SK-N-SH (cell line): ENCODE results near the gene NKAIN1. TPM values are rescaled to one million over a fixed set of nuclear protein-coding genes. Genes with fewer than 3 reads are reported as not detected.

Experiments
- CTCF ChIA-PET: fragments of 300-600, 350-600 bp; formaldehyde crosslinking; extraction: SDS; loops from one replicate; lab custom pipeline; 2021; lab: Yijun Ruan, JAX
- POLR2A ChIA-PET: fragments of 350-600 bp; sonication (Branson Sonifier 250); formaldehyde crosslinking; extraction: SDS; loops from one replicate; lab custom pipeline; 2020; ENCODE audit warnings: antibody characterized with exemption, inconsistent platforms; lab: Yijun Ruan, JAX
- DNase-seq: peaks from one replicate; pipeline ENCODE4 v3.0.0; 2012
- H2AFZ ChIP-seq: fragments of 200-600 bp; sonication (generic); 2 replicates; pipeline ENCODE4 v1.8.1; 2016; ENCODE audit warnings: antibody characterized with exemption, mild to moderate bottlenecking, low read depth
- H3F3A ChIP-seq: fragments of 200-600 bp; sonication (generic); replicated peaks from 2 replicates; pipeline ENCODE3; 2016; ENCODE audit warnings: antibody characterized with exemption, mild to moderate bottlenecking; ENCODE audit not compliant: insufficient read depth
- H3K27ac ChIP-seq, 2 experiments: fragments of 200-500 bp in 1 of 2; fragments of 200-600 bp in 1 of 2; sonication (Bioruptor generic) in 1 of 2; sonication (generic), shearing (Covaris generic) in 1 of 2; 2 replicates each; pipeline versions ENCODE4 v1.5.1 to v1.6.1; 2014 to 2016; ENCODE audit warnings: low read depth in 2 of 2, inconsistent platforms in 1 of 2, low read length in 1 of 2, mild to moderate bottlenecking in 1 of 2, mixed read lengths in 1 of 2
- H3K27me3 ChIP-seq: fragments of 200-600 bp; sonication (generic), shearing (Covaris generic); 2 replicates; pipeline ENCODE4 v1.6.1; 2016; ENCODE audit warnings: mixed run types; ENCODE audit not compliant: insufficient read depth
- H3K36me3 ChIP-seq, 2 experiments: fragments of 200-500 bp in 1 of 2; fragments of 200-600 bp in 1 of 2; sonication (Bioruptor generic) in 1 of 2; sonication (generic) in 1 of 2; replicated peaks in 1 of 2; 2 replicates each; pipeline versions ENCODE3 to v1.5.1; 2014 to 2016; ENCODE audit warnings: low read length in 1 of 2, mild to moderate bottlenecking in 1 of 2; ENCODE audit not compliant: insufficient read depth in 2 of 2, control insufficient read depth in 1 of 2
- H3K4me1 ChIP-seq, 2 experiments: fragments of 200-500 bp in 1 of 2; fragments of 200-600 bp in 1 of 2; sonication (Bioruptor generic) in 1 of 2; sonication (generic), shearing (Covaris generic) in 1 of 2; 2 replicates each; pipeline versions ENCODE4 v1.5.1 to v1.6.1; 2014 to 2016; ENCODE audit warnings: low read depth in 1 of 2, low read length in 1 of 2, mixed run types in 1 of 2; ENCODE audit not compliant: insufficient read depth in 2 of 2, control insufficient read depth in 1 of 2
- H3K4me2 ChIP-seq: fragments of 200-600 bp; sonication (generic), shearing (Covaris generic); 2 replicates; pipeline ENCODE4 v1.6.1; 2017; ENCODE audit warnings: mixed run types
- H3K4me3 ChIP-seq, 2 experiments: fragments of 200-500 bp in 1 of 2; fragments of 200-600 bp in 1 of 2; sonication (Bioruptor generic) in 1 of 2; sonication (generic), shearing (Covaris generic) in 1 of 2; 2 replicates each; pipeline versions ENCODE4 v1.5.1 to v1.8.1; 2014 to 2016; ENCODE audit warnings: low read depth in 2 of 2, inconsistent platforms in 1 of 2, low read length in 1 of 2, mild to moderate bottlenecking in 1 of 2, mixed read lengths in 1 of 2, moderate library complexity in 1 of 2
- H3K79me2 ChIP-seq: fragments of 200-600 bp; sonication (generic); 2 replicates; pipeline ENCODE4 v1.8.1; 2017; ENCODE audit warnings: mild to moderate bottlenecking; ENCODE audit not compliant: insufficient read depth
- H3K9ac ChIP-seq: fragments of 200-600 bp; sonication (generic); 2 replicates; pipeline ENCODE4 v1.6.1; 2017; ENCODE audit warnings: mixed run types
- H3K9me2 ChIP-seq: fragments of 200-600 bp; sonication (generic); 2 replicates; pipeline ENCODE4 v1.6.1; 2017; ENCODE audit warnings: mixed run types
- H3K9me3 ChIP-seq: fragments of 200-600 bp; sonication (generic); 2 replicates; pipeline ENCODE4 v1.6.1; 2017; ENCODE audit warnings: mixed run types, mild to moderate bottlenecking, moderate library complexity
- H4K20me1 ChIP-seq: fragments of 200-600 bp; sonication (generic); 2 replicates; pipeline ENCODE4 v1.6.1; 2017; ENCODE audit warnings: mild to moderate bottlenecking, mixed run types; ENCODE audit not compliant: insufficient read depth
- CHD2 ChIP-seq: fragments of 150-350 bp; IDR thresholded peaks from 2 replicates; pipeline ENCODE4 v1.6.1; 2018; ENCODE audit warnings: low read length; ENCODE audit not compliant: partially characterized antibody
- ELF1 ChIP-seq: IDR thresholded peaks from 2 replicates; pipeline ENCODE4 v1.4.0; 2012
- EP300 ChIP-seq, 2 experiments: IDR thresholded peaks; 2 replicates each; pipeline versions ENCODE4 v1.4.0 to v1.6.1; 2012; ENCODE audit warnings: borderline replicate concordance in 1 of 2, low read depth in 1 of 2, low read length in 1 of 2
- EZH2phosphoT487 ChIP-seq: fragments of 200-600 bp; sonication (generic); IDR thresholded peaks from 2 replicates; pipeline ENCODE4 v1.6.1; 2017; ENCODE audit warnings: low read depth, mixed run types, mild to moderate bottlenecking, antibody characterized with exemption, moderate library complexity, borderline replicate concordance
- FOXJ3 ChIP-seq: sonication (generic); formaldehyde crosslinking; IDR thresholded peaks from 2 replicates; pipeline ENCODE4 v1.5.1; 2020; ENCODE audit warnings: mild to moderate bottlenecking, missing genetic modification reagents
- FOXM1 ChIP-seq: IDR thresholded peaks from 2 replicates; pipeline ENCODE4 v1.4.0; 2012; ENCODE audit warnings: low read depth, mild to moderate bottlenecking
- JUND ChIP-seq: IDR thresholded peaks from 2 replicates; pipeline ENCODE4 v1.4.0; 2012
- MEF2A ChIP-seq: IDR thresholded peaks from 2 replicates; pipeline ENCODE4 v1.4.0; 2012; ENCODE audit warnings: low read depth, borderline replicate concordance
- MXI1 ChIP-seq: IDR thresholded peaks from 2 replicates; pipeline ENCODE4 v1.6.1; 2012; ENCODE audit warnings: mild to moderate bottlenecking, low read depth, low read length, improper control_type of control experiment
- NRF1 ChIP-seq: IDR thresholded peaks from 2 replicates; pipeline ENCODE4 v1.6.1; 2012; ENCODE audit warnings: low read depth, mild to moderate bottlenecking, low read length
- POLR2AphosphoS5 ChIP-seq: IDR thresholded peaks from 2 replicates; pipeline ENCODE4 v1.6.1; 2012; ENCODE audit warnings: low read depth, low read length
- RAD21 ChIP-seq: IDR thresholded peaks from 2 replicates; pipeline ENCODE4 v1.6.1; 2012; ENCODE audit warnings: mild to moderate bottlenecking, low read length
- RCOR1 ChIP-seq: fragments of 150-350 bp; IDR thresholded peaks from 2 replicates; pipeline ENCODE4 v1.6.1; 2017; ENCODE audit warnings: antibody characterized with exemption, low read length
- RXRA ChIP-seq: IDR thresholded peaks from 2 replicates; pipeline ENCODE4 v1.4.0; 2012; ENCODE audit warnings: low read depth, mild to moderate bottlenecking, borderline replicate concordance
- TAF1 ChIP-seq: IDR thresholded peaks from 2 replicates; pipeline ENCODE4 v1.6.1; 2012; ENCODE audit warnings: low read depth, mild to moderate bottlenecking, low read length, moderate library complexity, borderline replicate concordance
- TCF12 ChIP-seq: IDR thresholded peaks from 2 replicates; pipeline ENCODE4 v1.4.0; 2012
- TEAD4 ChIP-seq: IDR thresholded peaks from 2 replicates; pipeline ENCODE4 v1.4.0; 2012; ENCODE audit warnings: mild to moderate bottlenecking, borderline replicate concordance; ENCODE audit not compliant: insufficient read depth
- YY1 ChIP-seq: IDR thresholded peaks from 2 replicates; pipeline ENCODE4 v1.4.0; 2012; ENCODE audit warnings: low read depth, mild to moderate bottlenecking
- WGBS: methylation state at CpG from one replicate; pipeline ENCODE4 v1.1.6; 2017; ENCODE audit warnings: low lambda C conversion rate; 5-methylcytosine and 5-hydroxymethylcytosine counted together
- polyA plus RNA-seq, 3 experiments: library from polyadenylated mRNA; depleted of rRNA; stranded (reverse); fragments of >200 nt; gene quantifications; 2 replicates each; pipeline ENCODE4 v1.2.3, GENCODE V29; 2012
- TF ChIP-seq, protein P1 (sequence below): fragments of 200-600 bp; sonication (generic); IDR thresholded peaks from 2 replicates; pipeline ENCODE4 v1.6.1; 2017; ENCODE audit warnings: antibody characterized with exemption, mild to moderate bottlenecking, moderate library complexity
- TF ChIP-seq, protein P2 (sequence below): fragments of 150-350 bp; IDR thresholded peaks from 2 replicates; pipeline ENCODE4 v1.6.1; 2016; ENCODE audit warnings: mild to moderate bottlenecking, low read depth, low read length
- TF ChIP-seq, protein P3 (sequence below): IDR thresholded peaks from 2 replicates; pipeline ENCODE4 v1.4.0; 2012; ENCODE audit warnings: low read depth
- TF ChIP-seq, protein P4 (sequence below): IDR thresholded peaks from 2 replicates; pipeline ENCODE4 v1.4.0; 2012; ENCODE audit warnings: low read depth, borderline replicate concordance
- TF ChIP-seq, protein P5 (sequence below): fragments of 150-350 bp; IDR thresholded peaks from 2 replicates; pipeline ENCODE4 v1.6.1; 2017; ENCODE audit warnings: antibody characterized with exemption, low read length, low read depth, borderline replicate concordance
- TF ChIP-seq, protein P6 (sequence below): IDR thresholded peaks from 2 replicates; pipeline ENCODE4 v1.6.1; 2012; ENCODE audit warnings: mild to moderate bottlenecking, low read depth, low read length, moderate library complexity

The NKAIN1 gene
- polyA plus RNA-seq, 1 of the 3 experiments (the other 2 are of a cell fraction), result 0.54 TPM

DNA sequence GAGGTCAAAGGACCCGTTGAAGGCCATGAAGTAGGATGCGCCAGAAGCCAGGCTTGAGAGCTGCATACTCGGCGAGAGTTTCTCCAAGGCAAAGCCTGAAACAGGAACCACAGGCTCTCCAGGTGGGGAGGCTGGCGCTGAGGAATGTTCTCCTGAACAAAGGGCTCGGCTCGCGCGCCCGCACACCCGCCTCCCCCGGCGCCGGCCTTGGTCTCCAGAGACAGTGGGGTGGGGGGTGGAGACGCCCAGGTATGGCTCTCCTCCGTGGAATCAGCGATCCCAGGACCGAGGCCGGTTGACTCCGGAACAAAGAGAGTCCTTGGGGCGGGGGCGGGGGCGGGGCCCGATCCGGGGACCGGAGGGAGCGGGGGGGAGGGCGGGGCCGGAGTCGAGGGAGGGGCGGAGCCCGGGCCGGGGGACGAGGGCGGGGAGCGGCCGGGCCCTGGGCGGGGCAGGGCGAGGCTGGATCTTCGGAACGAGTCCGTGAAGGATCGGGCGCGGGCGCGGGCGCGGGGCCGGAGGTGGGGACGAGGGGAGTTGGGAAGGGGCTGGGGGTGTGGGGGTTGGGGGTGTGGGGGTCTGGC, 85.0 kb downstream of the NKAIN1 start:
- DNase-seq, result peak; percentile 99
- TF ChIP-seq TCF12 (no peak), YY1 (peak; percentile 20; the same call in 1 of the 2 replicates), TEAD4 (no peak), RXRA (no peak), TAF1 (0 out of 2 replicates have a peak, but pooled peaks have one; percentile 38), MEF2A (no peak), RCOR1 (no peak), POLR2AphosphoS5 (peak; percentile 57), EP300 (IDR thresholded peaks at IDR 0.05; ENCODE audit: borderline replicate concordance in 1 of 2, low read depth in 1 of 2, low read length in 1 of 2) (no peak), CHD2 (no peak), NRF1 (no peak), RAD21 (no peak), EZH2phosphoT487 (no peak), MXI1 (peak; percentile 27; the same call in 1 of the 2 replicates), JUND (no peak), ELF1 (no peak), FOXJ3 (CRISPR knock-in tag) (no peak), FOXM1 (no peak)
- TF ChIP-seq, protein P1, sequence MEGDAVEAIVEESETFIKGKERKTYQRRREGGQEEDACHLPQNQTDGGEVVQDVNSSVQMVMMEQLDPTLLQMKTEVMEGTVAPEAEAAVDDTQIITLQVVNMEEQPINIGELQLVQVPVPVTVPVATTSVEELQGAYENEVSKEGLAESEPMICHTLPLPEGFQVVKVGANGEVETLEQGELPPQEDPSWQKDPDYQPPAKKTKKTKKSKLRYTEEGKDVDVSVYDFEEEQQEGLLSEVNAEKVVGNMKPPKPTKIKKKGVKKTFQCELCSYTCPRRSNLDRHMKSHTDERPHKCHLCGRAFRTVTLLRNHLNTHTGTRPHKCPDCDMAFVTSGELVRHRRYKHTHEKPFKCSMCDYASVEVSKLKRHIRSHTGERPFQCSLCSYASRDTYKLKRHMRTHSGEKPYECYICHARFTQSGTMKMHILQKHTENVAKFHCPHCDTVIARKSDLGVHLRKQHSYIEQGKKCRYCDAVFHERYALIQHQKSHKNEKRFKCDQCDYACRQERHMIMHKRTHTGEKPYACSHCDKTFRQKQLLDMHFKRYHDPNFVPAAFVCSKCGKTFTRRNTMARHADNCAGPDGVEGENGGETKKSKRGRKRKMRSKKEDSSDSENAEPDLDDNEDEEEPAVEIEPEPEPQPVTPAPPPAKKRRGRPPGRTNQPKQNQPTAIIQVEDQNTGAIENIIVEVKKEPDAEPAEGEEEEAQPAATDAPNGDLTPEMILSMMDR, result no peak
- TF ChIP-seq, protein P2, sequence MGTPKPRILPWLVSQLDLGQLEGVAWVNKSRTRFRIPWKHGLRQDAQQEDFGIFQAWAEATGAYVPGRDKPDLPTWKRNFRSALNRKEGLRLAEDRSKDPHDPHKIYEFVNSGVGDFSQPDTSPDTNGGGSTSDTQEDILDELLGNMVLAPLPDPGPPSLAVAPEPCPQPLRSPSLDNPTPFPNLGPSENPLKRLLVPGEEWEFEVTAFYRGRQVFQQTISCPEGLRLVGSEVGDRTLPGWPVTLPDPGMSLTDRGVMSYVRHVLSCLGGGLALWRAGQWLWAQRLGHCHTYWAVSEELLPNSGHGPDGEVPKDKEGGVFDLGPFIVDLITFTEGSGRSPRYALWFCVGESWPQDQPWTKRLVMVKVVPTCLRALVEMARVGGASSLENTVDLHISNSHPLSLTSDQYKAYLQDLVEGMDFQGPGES, result no peak
- TF ChIP-seq, protein P3, sequence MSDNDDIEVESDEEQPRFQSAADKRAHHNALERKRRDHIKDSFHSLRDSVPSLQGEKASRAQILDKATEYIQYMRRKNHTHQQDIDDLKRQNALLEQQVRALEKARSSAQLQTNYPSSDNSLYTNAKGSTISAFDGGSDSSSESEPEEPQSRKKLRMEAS, result no peak
- TF ChIP-seq, protein P4, sequence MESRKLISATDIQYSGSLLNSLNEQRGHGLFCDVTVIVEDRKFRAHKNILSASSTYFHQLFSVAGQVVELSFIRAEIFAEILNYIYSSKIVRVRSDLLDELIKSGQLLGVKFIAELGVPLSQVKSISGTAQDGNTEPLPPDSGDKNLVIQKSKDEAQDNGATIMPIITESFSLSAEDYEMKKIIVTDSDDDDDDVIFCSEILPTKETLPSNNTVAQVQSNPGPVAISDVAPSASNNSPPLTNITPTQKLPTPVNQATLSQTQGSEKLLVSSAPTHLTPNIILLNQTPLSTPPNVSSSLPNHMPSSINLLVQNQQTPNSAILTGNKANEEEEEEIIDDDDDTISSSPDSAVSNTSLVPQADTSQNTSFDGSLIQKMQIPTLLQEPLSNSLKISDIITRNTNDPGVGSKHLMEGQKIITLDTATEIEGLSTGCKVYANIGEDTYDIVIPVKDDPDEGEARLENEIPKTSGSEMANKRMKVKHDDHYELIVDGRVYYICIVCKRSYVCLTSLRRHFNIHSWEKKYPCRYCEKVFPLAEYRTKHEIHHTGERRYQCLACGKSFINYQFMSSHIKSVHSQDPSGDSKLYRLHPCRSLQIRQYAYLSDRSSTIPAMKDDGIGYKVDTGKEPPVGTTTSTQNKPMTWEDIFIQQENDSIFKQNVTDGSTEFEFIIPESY, result no peak
- TF ChIP-seq, protein P5, sequence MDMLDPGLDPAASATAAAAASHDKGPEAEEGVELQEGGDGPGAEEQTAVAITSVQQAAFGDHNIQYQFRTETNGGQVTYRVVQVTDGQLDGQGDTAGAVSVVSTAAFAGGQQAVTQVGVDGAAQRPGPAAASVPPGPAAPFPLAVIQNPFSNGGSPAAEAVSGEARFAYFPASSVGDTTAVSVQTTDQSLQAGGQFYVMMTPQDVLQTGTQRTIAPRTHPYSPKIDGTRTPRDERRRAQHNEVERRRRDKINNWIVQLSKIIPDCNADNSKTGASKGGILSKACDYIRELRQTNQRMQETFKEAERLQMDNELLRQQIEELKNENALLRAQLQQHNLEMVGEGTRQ, result no peak
- TF ChIP-seq, protein P6, sequence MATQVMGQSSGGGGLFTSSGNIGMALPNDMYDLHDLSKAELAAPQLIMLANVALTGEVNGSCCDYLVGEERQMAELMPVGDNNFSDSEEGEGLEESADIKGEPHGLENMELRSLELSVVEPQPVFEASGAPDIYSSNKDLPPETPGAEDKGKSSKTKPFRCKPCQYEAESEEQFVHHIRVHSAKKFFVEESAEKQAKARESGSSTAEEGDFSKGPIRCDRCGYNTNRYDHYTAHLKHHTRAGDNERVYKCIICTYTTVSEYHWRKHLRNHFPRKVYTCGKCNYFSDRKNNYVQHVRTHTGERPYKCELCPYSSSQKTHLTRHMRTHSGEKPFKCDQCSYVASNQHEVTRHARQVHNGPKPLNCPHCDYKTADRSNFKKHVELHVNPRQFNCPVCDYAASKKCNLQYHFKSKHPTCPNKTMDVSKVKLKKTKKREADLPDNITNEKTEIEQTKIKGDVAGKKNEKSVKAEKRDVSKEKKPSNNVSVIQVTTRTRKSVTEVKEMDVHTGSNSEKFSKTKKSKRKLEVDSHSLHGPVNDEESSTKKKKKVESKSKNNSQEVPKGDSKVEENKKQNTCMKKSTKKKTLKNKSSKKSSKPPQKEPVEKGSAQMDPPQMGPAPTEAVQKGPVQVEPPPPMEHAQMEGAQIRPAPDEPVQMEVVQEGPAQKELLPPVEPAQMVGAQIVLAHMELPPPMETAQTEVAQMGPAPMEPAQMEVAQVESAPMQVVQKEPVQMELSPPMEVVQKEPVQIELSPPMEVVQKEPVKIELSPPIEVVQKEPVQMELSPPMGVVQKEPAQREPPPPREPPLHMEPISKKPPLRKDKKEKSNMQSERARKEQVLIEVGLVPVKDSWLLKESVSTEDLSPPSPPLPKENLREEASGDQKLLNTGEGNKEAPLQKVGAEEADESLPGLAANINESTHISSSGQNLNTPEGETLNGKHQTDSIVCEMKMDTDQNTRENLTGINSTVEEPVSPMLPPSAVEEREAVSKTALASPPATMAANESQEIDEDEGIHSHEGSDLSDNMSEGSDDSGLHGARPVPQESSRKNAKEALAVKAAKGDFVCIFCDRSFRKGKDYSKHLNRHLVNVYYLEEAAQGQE, result no peak
- POLR2A ChIA-PET, result interaction anchor here (1.2 kb wide), 1 partner anchor 89 kb away, joined by 9 read pairs; the partner anchor contains the start of gene PUM1

More for the DNA sequence above, 85.0 kb downstream of the NKAIN1 start:
- Histone ChIP-seq H3K9ac (peak overlapping the region; percentile 87), H3K9me2 (no peaks in the 10 kb centered on the region), H3K27me3 (no peaks in the 10 kb centered on the region), H3K36me3 (no peaks in the 10 kb centered on the region), H3K79me2 (0 out of 2 replicates have a peak, but pooled peaks cover 6% of the 10 kb centered on the region), H4K20me1 (no peaks in the 10 kb centered on the region), H3F3A (peaks cover 30% of the 10 kb centered on the region), H3K27ac (peak overlapping the region; percentile 73 to 85), H3K4me1 (no peaks in the 10 kb centered on the region), H3K9me3 (no peaks in the 10 kb centered on the region), H2AFZ (peak overlapping the region; percentile 97; the same call in 1 of the 2 replicates), H3K4me3 (peak overlapping the region; percentile 54 to 60), H3K4me2 (peak overlapping the region; percentile 78)
- CTCF ChIA-PET, result interaction anchor here (1.0 to 1.9 kb wide), 3 partner anchors 29 to 170 kb away, joined by 3 to 5 read pairs (median 3); no protein-coding TSS in a partner anchor
- 10% methylated on average over 26 of the region's 51 CpGs for WGBS
